K562 (cell line): ENCODE data around the gene SAE1. TPM values are rescaled to one million over a fixed set of nuclear protein-coding genes. Genes with fewer than 3 reads are reported as not detected.
A peak's percentile ranks its signal among the peaks of the same experiment; 100 is the strongest.

Experiments used
- CXXC5 ChIP-seq: fragments of 250-450 bp; sonication (Bioruptor Pico); IDR thresholded peaks from 2 replicates; pipeline ENCODE4 v1.8.0; 2022; ENCODE audit warnings: inconsistent platforms, mild to moderate bottlenecking, moderate library complexity
- DEAF1 ChIP-seq: fragments of 450-650 bp; formaldehyde crosslinking; IDR thresholded peaks from 2 replicates; pipeline ENCODE4 v1.4.0; 2020; ENCODE audit warnings: mild to moderate bottlenecking, moderate library complexity
- ETS2 ChIP-seq: IDR thresholded peaks from 2 replicates; pipeline ENCODE4 v1.6.1; 2016; ENCODE audit warnings: borderline replicate concordance, missing genetic modification characterization, mild to moderate bottlenecking, moderate library complexity, missing compliant biosample characterization; ENCODE audit not compliant: poor library complexity, severe bottlenecking
- FOXP1 ChIP-seq: sonication (generic); formaldehyde crosslinking; IDR thresholded peaks from 2 replicates; pipeline ENCODE4 v1.8.0; 2022; ENCODE audit warnings: mild to moderate bottlenecking, missing genetic modification reagents
- GATAD2A ChIP-seq: fragments of 450-650 bp; IDR thresholded peaks from 2 replicates; pipeline ENCODE4 v1.6.1; 2017
- GTF3C2 ChIP-seq: IDR thresholded peaks from 3 replicates; pipeline ENCODE4 v1.6.1; 2011; ENCODE audit warnings: borderline replicate concordance, mild to moderate bottlenecking, moderate library complexity; ENCODE audit not compliant: insufficient read length; ENCODE audit errors: extremely low read depth
- NKRF ChIP-seq: fragments of 450-650 bp; IDR thresholded peaks from 2 replicates; pipeline ENCODE4 v1.6.1; 2016; ENCODE audit warnings: borderline replicate concordance
- NR2C2 ChIP-seq, 2 experiments: fragments of 200-800 bp in 1 of 2; sonication (Bioruptor generic) in 1 of 2; sonication (generic) in 1 of 2; formaldehyde crosslinking in 1 of 2; IDR thresholded peaks; 2 replicates each; pipeline versions ENCODE4 v1.6.1 to v1.8.0; 2016 to 2022; ENCODE audit warnings: mild to moderate bottlenecking in 1 of 2, missing compliant biosample characterization in 1 of 2, missing genetic modification characterization in 1 of 2, missing genetic modification reagents in 1 of 2
- PML ChIP-seq: IDR thresholded peaks from 2 replicates; pipeline ENCODE4 v1.6.1; 2012; ENCODE audit warnings: low read length, inconsistent platforms
- RBM39 ChIP-seq: fragments of 200-400 bp; formaldehyde crosslinking; optimal IDR thresholded peaks from 2 replicates; pipeline ENCODE3; 2018; ENCODE audit warnings: low read depth, low read length
- RFX1 ChIP-seq: fragments of 450-650 bp; IDR thresholded peaks from 2 replicates; pipeline ENCODE4 v1.6.1; 2016; ENCODE audit warnings: mild to moderate bottlenecking, moderate library complexity
- SP2 ChIP-seq: IDR thresholded peaks from 2 replicates; pipeline ENCODE4 v1.6.1; 2011; ENCODE audit warnings: mild to moderate bottlenecking, low read depth, low read length, moderate library complexity; ENCODE audit not compliant: poor library complexity, severe bottlenecking; ENCODE audit errors: extremely low read depth
- TFAM ChIP-seq: fragments of 250-450 bp; sonication (Bioruptor Pico); conservative IDR thresholded peaks from 2 replicates; pipeline ENCODE4 v1.5.0; 2021; ENCODE audit warnings: mild to moderate bottlenecking, moderate library complexity
- ZC3H8 ChIP-seq: fragments of 450-650 bp; IDR thresholded peaks from 2 replicates; pipeline ENCODE4 v1.6.1; 2017
- ZNF133 ChIP-seq: fragments of 250-450 bp; sonication (Bioruptor Pico); IDR thresholded peaks from 2 replicates; pipeline ENCODE4 v1.4.0; 2020; ENCODE audit warnings: mild to moderate bottlenecking
- ZNF408 ChIP-seq: fragments of 250-450 bp; sonication (Bioruptor Pico); IDR thresholded peaks from 2 replicates; pipeline ENCODE4 v1.4.0; 2020; ENCODE audit warnings: low read depth, mild to moderate bottlenecking, moderate library complexity
- polyA plus RNA-seq, 8 experiments: library from polyadenylated mRNA; depleted of rRNA in 4 of 8; stranded (reverse) in 5 of 8; unstranded in 3 of 8; fragments of >200 nt; fragmentation: Nextera tagmentation in 2 of 8; fragmentation: Illumina TruSeq in 1 of 8; extraction: Ambion mirVana in 2 of 8; extraction: Trizol in 1 of 8; gene quantifications; 2 replicates each; pipeline versions ENCODE4 v1.2.1 to v1.2.3, GENCODE V29; 2011 to 2014; ENCODE audit warnings: inconsistent platforms in 1 of 8, missing spikeins in 1 of 8
- total RNA-seq, 7 experiments: library from RNA; depleted of rRNA in 6 of 7; stranded (reverse); fragments of >200 nt in 6 of 7; fragmentation: Illumina TruSeq in 2 of 7; extraction: Trizol in 2 of 7; gene quantifications; 2 replicates each; pipeline versions ENCODE4 v1.2.1 to v1.2.3, GENCODE V29; 2011 to 2021; ENCODE audit warnings: low replicate concordance in 1 of 7
- TF ChIP-seq, protein P1 (sequence below): fragments of 250-450 bp; sonication (Bioruptor Pico); IDR thresholded peaks from 2 replicates; pipeline ENCODE4 v1.9.0; 2021; ENCODE audit warnings: mild to moderate bottlenecking, inconsistent platforms

Gene SAE1
- total and polyA plus RNA-seq, 9 of the 15 experiments (the other 6 are each of a cell fraction or from before 2014, with no cell fraction given), result 82.8 to 299 (median 217) TPM

GRCh38 chr19:47243776-47244547, 113.3 kb downstream of the SAE1 start (continued):
- TF ChIP-seq NKRF (peak; percentile 93), TFAM (no peak), PML (peak; percentile 70), SP2 (no peak), CXXC5 (CRISPR knock-in tag) (peak; percentile 99), RBM39 (no peak), FOXP1 (CRISPR knock-in tag) (peak; percentile 77; the same call in 1 of the 2 replicates), NR2C2 (CRISPR knock-in tag; IDR thresholded peaks at IDR 0.05) (no peak), NR2C2 (tag; IDR thresholded peaks at IDR 0.05) (peak; percentile 51; the same call in 1 of the 2 replicates), ZC3H8 (peak; percentile 51; the same call in 1 of the 2 replicates), ZNF133 (no peak), GTF3C2 (no peak), ZNF408 (CRISPR knock-in tag) (no peak), GATAD2A (0 out of 2 replicates have a peak, but pooled peaks have one; percentile 18), ETS2 (tag) (peak; percentile 93), DEAF1 (peak; percentile 98), RFX1 (no peak)
- TF ChIP-seq, protein P1, sequence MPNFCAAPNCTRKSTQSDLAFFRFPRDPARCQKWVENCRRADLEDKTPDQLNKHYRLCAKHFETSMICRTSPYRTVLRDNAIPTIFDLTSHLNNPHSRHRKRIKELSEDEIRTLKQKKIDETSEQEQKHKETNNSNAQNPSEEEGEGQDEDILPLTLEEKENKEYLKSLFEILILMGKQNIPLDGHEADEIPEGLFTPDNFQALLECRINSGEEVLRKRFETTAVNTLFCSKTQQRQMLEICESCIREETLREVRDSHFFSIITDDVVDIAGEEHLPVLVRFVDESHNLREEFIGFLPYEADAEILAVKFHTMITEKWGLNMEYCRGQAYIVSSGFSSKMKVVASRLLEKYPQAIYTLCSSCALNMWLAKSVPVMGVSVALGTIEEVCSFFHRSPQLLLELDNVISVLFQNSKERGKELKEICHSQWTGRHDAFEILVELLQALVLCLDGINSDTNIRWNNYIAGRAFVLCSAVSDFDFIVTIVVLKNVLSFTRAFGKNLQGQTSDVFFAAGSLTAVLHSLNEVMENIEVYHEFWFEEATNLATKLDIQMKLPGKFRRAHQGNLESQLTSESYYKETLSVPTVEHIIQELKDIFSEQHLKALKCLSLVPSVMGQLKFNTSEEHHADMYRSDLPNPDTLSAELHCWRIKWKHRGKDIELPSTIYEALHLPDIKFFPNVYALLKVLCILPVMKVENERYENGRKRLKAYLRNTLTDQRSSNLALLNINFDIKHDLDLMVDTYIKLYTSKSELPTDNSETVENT (CRISPR knock-in tag), result no peak
